NCI-H774 (cell line): Measurements from ENCODE around the gene CACNA2D3.
"Not testable (repeated sequence)": the region's sequence is repeated elsewhere in the genome, so short reads cannot be mapped to it uniquely, and the experiment has no call there.

Experiments used
- DNase-seq: peaks from one replicate; lab custom pipeline; 2025; lab: John Stamatoyannopoulos, UW

Gene CACNA2D3

DNA sequence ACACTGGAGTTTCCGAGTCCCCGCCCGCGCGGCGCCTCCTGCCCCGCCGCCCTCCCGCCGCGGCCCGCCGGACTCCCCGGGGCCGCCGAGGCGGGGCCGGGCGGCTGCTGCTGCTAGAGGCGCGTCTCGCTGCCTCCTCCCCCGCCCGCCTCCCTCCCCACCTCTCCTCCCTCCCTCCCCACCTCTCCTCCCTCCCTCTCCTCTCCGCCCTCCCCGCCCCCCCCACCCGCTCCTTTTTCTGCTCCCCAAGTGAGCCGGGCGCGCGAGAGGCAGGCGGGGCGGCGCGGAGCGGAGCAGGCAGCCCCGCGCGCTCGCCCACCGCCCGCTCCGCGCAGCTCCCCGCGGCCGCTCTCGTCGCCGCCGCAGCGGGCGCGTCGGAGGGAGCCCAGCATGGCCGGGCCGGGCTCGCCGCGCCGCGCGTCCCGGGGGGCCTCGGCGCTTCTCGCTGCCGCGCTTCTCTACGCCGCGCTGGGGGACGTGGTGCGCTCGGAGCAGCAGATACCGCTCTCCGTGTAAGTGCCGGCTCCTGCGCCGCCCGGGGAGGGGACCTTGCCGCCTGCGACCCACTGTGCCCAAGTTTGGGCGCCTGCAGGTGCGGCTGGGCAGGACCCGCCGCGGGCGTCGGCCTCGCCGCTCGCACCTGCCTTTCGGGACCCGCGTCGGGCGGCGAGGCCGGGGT is at the start of gene CACNA2D3:
Gene CACNA2D3 (plus strand): TSS at position 229 of the 679 bp plus-strand sequence.
- peak; percentile 10 for DNase-seq

DNA sequence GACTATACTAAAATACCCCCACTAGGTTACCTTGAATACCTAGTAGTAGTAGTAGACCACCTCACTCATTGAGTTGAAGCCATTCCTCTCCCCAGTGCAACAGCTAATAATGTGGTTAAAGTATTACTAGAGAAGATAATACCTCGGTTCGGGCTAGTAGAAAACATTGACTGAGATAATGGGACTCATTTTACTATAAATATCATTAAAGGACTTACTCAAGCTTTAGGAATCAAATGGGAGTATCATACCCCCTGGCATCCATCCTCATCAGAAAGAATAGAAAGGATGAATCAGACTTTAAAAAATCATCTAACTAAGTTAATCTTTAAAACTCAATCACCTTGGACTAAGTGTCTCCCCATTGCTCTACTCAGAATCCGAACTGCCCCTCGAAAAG is 49.0 kb upstream of the CACNA2D3 start:
- no peak for DNase-seq

- no peak for DNase-seq
Measured at GRCh38 chr3:54079314-54079713, 43.0 kb upstream of the CACNA2D3 start.

DNA sequence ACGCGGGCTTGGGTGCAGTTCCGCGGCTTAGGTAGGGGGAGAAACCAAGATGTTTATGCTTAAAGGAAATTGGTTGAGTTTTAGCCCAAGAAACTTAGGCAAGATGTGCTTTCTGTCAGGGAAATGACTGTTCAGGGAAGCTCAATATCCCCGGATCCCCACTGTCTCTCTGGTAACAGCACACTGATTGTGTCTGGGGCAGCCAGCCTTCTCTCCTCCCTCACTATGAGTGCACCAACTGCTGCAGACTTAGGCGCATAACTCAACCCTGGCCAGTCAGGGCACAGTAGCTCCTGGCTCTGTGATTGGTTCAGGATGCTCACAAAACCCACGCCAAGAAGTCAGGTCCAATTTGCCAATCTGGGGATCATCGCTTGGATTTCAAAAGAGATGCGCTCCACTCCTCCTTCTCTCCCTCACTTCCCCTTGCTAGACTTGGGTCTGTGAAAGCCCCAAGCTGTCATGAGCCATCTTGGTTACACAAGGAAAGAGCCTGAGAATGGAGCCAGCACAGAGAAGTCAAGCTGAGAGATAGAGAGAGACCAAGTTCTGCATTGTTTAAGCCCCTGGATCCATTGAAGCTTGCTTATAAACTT is 42.5 kb upstream of the CACNA2D3 start:
- DNase-seq: no peak

DNA sequence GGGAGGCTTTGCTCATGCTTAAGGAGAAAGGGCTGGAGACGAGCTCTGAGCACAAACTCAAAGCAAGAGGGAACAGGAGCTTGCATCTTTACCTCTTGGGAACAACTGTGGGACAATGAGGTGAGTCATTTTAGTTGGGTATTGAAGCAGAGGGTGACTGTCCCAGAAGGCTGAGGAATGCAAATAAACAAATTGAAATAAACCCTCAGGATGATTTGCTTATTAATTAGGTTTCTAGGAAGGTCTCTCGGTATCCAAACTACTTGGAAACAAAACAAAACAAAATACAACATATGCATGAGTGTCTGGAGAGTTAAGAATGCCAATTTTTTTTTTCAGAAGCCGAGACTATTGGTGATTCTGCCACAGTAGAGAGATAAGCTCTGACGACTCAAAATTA is 38.4 kb upstream of the CACNA2D3 start:
- no peak for DNase-seq

DNA sequence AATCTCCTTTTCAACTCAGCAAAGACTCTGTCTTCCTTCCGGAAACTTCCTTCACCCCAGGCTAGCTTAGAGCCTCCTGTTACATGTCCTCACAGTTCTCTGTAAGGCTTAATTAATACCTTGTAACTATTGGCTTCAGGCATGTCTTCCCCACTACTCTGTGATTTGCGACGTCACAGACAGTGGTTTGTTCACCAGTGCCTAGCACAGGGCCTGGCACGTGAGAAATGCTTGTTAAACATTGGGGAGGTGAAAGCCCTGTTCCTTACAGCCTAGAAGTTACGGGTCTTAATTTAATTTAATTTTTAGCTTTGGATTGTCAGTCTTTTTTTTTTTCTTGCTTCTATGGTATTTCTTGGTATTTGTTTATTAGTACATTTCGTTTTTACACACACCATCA is 36.4 kb upstream of the CACNA2D3 start:
- no peak for DNase-seq

- DNase-seq: no peak
Measured at GRCh38 chr3:54086652-54087405, 35.5 kb upstream of the CACNA2D3 start.

DNA sequence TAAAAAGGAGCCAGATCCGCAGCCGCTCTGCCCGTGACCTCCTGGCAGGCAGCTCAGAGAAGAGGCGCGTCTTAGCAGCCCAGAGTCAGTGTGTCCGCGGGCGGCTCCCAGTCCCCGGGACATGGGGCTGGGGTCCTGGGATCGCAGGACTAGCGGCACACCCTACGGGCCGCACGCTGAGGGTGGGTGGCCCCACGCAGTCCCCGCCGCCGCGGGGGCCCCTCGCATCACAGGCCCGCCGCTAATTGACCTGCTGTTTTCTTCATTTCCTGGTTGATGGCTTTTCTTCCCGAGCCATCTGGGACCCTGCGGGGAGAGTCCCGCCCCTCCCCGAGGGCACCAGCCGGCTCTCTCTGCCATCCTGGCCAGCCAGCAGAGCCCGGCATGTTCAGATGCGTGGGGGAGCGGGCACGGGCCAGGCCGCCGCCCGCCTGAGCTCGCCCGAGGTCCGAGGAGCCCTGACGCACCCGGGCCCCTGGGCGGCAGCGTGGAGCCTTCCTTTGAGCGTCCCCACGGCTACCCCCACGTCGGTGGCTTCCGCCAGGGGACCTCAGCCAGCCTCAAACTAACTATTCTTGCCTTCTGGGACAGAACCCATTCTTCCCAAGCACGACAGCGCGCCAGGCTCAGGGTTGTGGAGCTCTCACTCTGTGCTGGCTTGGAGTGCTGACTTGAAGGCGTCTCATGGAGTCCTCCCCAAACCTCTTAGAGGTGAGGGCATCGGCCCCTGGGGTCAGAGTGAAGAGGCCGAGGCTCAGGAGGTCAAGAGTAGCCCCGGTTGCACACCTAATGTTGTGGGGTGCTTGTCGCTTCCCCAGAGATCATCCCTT is 34.6 kb upstream of the CACNA2D3 start:
- no peak for DNase-seq

- no peak for DNase-seq
Measured at GRCh38 chr3:54093491-54094248, 28.7 kb upstream of the CACNA2D3 start.

DNA sequence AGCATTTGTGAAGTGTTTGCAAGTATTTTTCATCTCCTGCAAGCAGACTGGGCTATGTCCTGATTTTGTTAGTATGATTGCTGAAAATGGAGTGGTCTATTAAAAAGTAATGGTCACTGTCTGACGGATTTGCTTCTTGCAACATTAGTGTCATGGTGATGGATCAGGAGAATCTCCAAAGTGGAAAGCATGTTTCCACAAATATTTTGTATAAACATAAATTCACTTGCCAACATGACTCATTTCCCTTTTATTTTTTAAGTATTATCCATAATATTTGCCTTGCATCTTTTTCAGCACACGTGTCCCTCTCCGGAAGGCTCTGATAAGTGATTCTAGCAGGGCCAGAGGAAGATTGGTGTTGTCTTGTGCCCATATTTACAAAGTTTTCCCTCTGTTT is 27.4 kb upstream of the CACNA2D3 start:
- no peak for DNase-seq

GRCh38 chr3:54099381-54099780 is 23.0 kb upstream of the CACNA2D3 start:
- no peak for DNase-seq

DNA sequence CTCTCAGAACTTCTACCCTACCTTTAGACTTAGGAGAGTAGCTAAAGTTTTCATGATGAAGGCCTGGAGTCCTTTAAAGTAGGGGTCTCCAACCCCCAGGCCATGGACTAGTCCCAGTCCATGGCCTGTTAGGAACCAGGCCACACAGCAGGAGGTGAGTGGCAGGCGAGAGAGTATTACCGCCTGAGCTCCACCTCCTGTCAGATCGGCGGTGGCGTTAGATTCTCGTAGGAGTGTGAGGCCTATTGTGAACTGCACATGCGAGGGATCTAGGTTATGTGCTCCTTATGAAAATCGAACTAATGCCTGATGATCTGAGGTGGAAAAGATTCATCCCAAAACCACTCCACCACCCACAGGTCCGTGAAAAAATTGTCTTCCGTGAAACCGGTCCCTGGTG is 18.3 kb upstream of the CACNA2D3 start:
- DNase-seq: no peak

- DNase-seq: not testable (repeated sequence)
Measured at GRCh38 chr3:54116129-54116528, 6.2 kb upstream of the CACNA2D3 start.

DNA sequence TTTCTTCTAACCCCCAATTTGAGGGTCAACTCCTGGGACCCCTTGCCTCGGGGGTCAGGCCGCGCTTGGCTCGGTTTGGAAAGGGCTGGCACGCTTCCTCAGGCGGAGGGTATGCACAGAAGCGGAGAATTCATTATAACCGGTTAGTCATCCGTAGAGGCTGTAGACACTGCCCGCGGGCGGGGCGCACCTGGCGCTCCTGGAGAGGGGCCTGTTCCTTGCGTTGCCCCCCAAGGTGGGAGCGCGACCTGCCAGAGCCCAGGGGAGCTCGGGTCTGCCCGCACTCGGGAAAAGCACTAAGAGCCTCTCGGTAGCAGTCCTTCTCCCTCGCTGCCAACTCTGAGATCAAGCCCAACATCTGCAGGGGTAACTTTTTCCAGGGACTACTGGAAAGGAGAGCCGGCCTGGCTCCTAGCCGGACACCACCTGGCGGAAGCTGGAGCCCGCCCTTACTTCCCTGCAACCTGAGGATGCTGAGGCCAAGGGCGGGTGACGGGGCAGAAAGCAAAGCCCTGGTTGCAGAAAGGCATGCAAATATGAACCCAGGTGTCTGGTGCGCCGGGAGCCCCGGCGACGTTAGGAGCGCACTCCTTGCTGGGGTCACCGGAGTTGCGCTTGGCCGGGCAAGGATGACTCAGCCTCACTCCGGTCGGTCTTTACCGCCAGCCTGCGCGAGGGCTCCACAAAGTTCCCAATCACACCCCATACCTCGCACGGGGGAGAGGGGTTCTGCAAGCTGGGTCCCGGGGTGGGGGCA is 1.5 kb upstream of the CACNA2D3 start:
- no peak for DNase-seq

DNA sequence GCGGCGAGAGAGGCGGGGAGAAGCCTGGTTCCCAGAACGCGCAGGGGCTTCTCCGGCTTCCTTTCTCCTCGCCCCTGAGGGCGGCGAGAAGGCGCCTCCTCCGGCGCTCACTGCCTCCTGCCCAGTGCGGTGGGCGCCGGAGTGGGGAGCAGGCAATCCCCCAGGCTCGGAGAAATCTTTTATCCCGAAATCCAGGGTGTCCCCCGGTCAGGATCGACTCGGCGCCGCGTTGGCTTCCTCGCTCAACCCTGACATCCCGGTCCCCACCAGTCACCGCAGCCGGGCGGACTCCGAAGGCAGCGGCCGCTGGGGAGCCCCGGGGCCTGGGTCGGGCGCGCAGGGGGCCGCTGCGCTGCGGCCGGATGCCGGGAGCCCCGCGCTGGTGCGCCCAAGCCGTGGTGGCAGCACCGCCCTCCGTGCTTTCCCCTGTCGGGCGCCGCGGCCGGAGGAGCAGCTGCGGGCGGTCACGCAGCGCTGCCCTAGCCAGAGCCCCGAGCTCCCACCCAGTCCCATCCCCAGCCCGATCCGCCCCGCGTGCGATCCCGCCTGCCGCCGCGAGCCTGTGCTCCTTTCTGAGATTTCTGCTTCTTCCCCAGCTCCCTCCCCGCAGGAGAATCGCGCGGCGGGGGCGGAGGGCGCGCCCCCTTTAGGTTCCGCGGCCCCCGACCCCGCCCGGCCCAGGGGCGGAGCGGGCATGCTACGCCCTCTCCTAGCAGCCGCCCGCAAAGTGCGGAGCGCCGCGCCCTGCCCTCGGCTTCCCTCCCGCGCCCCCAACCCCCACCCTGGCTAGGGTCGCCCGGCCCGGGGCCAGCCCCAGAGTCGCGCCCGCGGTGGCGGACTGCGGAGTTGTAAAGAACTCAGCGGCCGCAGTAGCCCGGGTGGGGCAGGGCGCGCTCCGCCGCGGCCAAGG is 683 bp upstream of the CACNA2D3 start:
- DNase-seq: no peak

- DNase-seq: no peak
Measured at GRCh38 chr3:54123003-54123775, 837 bp downstream of the CACNA2D3 start.

DNA sequence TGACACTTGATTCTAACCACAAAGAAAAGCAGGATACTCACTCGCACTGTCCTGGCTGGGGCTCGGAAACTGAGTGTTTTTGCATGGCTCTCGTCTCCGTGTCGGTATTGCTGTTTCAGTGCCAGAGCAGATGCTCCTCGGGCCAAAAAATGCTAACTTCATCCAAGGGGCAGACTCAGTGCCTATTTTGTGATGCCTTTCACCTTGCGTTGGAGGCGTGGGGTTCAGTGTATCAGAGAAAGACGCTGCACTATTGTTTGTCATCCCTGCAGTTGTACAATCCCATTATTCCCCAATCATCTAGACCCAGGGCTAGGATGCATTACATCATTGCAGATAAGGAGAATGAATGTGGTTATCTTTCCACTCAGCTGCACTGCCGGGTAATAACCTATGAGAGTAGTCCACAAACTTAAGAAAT is 1.4 kb downstream of the CACNA2D3 start:
- DNase-seq: no peak

DNA sequence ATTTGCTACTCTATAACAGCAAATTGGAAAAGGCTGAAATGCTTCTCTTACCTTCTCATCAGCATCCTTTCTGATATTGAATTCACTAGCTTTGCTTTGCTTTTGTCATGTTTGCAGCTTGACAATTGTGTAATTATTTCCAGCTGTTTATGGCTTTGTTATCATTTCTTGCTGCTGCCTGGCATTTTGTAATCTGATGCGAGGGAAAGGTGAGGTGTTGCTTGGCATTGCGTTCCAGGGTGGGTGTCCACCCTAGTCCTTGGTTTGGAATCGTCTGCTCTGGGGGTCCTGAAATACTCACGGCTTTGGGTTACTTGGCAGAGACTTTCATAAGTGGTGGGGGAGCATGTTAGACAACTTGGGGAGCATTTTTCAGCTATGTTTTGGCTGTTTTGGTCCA is 2.9 kb downstream of the CACNA2D3 start:
- DNase-seq: no peak

- no peak for DNase-seq
Measured at GRCh38 chr3:54126551-54126950, 4.2 kb downstream of the CACNA2D3 start.
